Type B pancreatic cell (in vitro differentiated cells): Measurements from ENCODE around the gene GET3. TPM values are rescaled to one million over a fixed set of nuclear protein-coding genes. Genes with fewer than 3 reads are reported as not detected.
A peak's percentile ranks its signal among the peaks of the same experiment; 100 is the strongest.
"Not testable (repeated sequence)": the region's sequence is repeated elsewhere in the genome, so short reads cannot be mapped to it uniquely, and the experiment has no call there.

ENCODE experiments used
- DNase-seq: peaks from one replicate; pipeline ENCODE4 v3.0.0; 2021; ENCODE audit warnings: mixed read lengths; ENCODE audit not compliant: unreplicated experiment; ENCODE audit errors: extremely low spot score
- H3K27ac Mint-ChIP-seq: 2 replicates; pipeline ENCODE4 v1.8.0; 2021; ENCODE audit warnings: mild to moderate bottlenecking, mixed read lengths
- H3K27me3 Mint-ChIP-seq: 2 replicates; pipeline ENCODE4 v1.8.0; 2021; ENCODE audit warnings: mixed read lengths
- H3K36me3 Mint-ChIP-seq: 2 replicates; pipeline ENCODE4 v1.8.0; 2021; ENCODE audit warnings: mixed read lengths
- H3K4me1 Mint-ChIP-seq: one replicate; pipeline ENCODE4 v1.8.0; 2021; ENCODE audit warnings: mixed read lengths; ENCODE audit not compliant: unreplicated experiment
- H3K4me3 Mint-ChIP-seq: 2 replicates; pipeline ENCODE4 v1.8.0; 2021; ENCODE audit warnings: mild to moderate bottlenecking, mixed read lengths
- H3K9me3 Mint-ChIP-seq: 2 replicates; pipeline ENCODE4 v1.8.0; 2021; ENCODE audit warnings: mixed read lengths
- total RNA-seq: library from RNA; stranded (reverse); gene quantifications from 2 replicates; pipeline ENCODE4 v1.2.1, GENCODE V29; 2021; ENCODE audit warnings: low replicate concordance
- TF ChIP-seq, protein P1 (sequence below): fragments of 200-600 bp; sonication (generic); conservative IDR thresholded peaks from 2 replicates; pipeline ENCODE4 v1.5.0; 2021; ENCODE audit warnings: antibody characterized with exemption, mild to moderate bottlenecking

Gene GET3
- total RNA-seq, 1 donor from 2014 or later: 59.6 TPM

DNA sequence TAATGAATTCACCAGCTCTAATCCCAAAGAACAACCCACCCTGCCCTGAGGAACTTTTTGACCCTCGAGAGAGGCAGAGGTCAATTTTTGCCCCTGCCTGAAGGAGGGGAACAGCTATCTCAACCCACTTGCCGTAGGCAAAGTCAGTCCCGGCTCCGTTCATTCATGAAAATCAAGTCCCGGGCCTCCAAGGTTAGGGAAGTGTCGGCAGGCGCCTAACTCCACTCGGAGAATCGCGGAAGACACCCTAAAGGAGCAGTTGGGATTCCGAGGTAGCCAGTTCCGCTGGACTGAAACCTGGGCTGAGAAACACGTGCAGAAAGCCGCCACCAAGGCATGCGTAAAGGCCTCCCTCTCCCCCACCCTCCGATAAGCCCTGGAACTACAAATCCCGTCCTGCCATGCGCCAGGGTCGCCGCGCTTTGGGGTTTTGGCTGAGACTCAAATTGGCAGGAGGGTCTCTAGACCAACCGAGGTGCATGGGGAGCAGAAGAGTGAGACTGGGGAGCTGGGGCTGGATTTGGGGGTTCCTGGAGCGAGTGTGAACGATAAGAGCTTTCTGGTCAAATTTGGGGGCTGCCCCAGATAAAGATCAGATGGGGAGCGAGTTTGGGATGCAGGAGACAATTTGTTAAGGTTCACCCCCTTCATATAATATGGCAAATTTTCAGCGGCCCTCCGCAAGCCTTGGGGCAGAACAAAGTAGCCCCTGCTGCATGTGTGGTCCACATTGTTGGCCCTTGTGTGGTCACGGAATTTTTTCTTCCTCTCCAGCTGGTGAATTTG, 13.5 kb upstream of the GET3 start, which contains the start of gene TNPO2:
TSS of gene TNPO2 (minus strand) at position 292 of the 786 bp plus-strand sequence. CDS start 2,955 bp downstream, outside the sequence.
- Mint-ChIP-seq H3K9me3 (no peaks in the 10 kb centered on the region), H3K4me3 (peak within 1 kb of the TSS; percentile 96), H3K36me3 (peaks cover 7% of the 10 kb centered on the region), H3K4me1 (peaks cover 23% of the 10 kb centered on the region), H3K27me3 (no peaks in the 10 kb centered on the region), H3K27ac (peak within 1 kb of the TSS; percentile 95)
- TF ChIP-seq, protein P1, sequence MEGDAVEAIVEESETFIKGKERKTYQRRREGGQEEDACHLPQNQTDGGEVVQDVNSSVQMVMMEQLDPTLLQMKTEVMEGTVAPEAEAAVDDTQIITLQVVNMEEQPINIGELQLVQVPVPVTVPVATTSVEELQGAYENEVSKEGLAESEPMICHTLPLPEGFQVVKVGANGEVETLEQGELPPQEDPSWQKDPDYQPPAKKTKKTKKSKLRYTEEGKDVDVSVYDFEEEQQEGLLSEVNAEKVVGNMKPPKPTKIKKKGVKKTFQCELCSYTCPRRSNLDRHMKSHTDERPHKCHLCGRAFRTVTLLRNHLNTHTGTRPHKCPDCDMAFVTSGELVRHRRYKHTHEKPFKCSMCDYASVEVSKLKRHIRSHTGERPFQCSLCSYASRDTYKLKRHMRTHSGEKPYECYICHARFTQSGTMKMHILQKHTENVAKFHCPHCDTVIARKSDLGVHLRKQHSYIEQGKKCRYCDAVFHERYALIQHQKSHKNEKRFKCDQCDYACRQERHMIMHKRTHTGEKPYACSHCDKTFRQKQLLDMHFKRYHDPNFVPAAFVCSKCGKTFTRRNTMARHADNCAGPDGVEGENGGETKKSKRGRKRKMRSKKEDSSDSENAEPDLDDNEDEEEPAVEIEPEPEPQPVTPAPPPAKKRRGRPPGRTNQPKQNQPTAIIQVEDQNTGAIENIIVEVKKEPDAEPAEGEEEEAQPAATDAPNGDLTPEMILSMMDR: no peak
- peak; percentile 83 for DNase-seq

DNA sequence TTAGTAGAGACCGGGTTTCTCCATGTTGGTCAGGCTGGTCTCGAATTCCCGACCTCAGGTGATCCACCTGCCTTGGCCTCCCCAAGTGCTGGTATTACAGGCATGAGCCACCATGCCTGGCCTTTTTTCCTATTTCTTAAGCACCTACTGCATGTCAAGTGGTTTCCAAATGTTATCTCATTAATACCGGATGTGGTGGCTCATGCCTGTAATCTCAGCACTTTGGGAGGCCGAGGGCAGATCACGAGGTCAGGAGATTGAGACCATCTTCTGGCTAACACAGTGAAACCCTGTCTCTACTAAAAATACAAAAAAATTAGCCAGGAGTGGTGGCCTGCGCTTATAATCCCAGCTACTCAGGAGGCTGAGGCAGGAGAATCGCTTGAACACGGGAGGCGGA, 11.7 kb upstream of the GET3 start:
- not testable (repeated sequence) for H3K27ac Mint-ChIP-seq, DNase-seq, H3K27me3 Mint-ChIP-seq, H3K9me3 Mint-ChIP-seq
- peaks cover 15% of the 10 kb centered on the region for H3K36me3 Mint-ChIP-seq
- peaks cover 20% of the 10 kb centered on the region for H3K4me1 Mint-ChIP-seq
- H3K4me3 Mint-ChIP-seq: peak overlapping the region; percentile 31

DNA sequence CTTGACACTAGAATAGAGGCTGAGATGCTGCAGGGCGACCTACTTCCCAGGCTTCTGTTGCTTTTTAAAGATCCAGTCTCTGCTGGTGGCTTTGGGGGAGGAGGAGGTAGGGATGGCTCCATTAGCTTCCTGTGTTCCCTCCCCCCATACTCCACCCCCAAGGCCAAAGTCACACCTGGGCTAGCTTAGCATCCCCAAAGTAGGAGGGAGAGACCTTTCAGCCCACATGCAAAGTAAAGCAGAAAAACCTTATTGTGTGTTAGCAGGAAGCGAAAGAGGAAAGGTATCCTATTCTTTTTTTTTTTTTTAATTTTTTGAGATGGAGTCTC, 10.3 kb upstream of the GET3 start:
- DNase-seq: no peak
- peaks cover 12% of the 10 kb centered on the region for H3K4me1 Mint-ChIP-seq
- H3K27ac Mint-ChIP-seq: peak overlapping the region; percentile 33
- H3K9me3 Mint-ChIP-seq: no peaks in the 10 kb centered on the region
- no peaks in the 10 kb centered on the region for H3K27me3 Mint-ChIP-seq
- H3K36me3 Mint-ChIP-seq: peaks cover 12% of the 10 kb centered on the region
- no peak overlapping the region for H3K4me3 Mint-ChIP-seq
- TF ChIP-seq, protein P1: no peak

DNA sequence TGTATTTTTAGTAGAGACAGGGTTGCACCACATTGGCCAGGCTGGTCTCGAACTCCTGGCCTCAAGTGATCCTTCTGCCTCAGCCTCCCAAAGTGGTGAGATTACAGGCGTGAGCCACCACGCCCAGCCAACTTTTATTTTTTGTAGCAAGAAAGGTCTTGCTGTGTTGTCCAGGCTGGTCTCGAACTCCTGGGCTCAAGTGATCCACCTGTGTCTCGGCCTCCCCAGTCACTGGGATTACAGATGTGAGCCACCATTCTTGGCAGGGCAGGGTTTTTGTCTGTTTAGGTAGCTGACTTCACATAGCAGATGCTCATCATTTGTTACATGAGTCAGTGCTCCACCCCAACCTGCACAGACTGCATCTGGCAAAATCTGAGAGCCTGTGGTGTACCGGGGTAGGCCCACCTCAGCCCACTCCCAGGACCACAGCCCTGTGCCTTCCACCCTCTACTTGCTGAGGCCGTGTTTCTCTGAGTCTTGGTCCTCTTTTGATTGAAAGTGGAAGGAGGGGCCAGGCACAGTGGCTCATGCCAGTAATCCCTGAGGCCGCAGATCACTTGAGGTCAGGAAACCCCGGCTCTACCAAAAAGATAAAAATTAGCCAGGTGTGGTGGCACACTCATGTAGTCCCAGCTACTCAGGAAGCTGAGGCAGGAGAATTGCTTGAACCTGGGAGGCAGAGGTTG, 9.4 kb upstream of the GET3 start:
- TF ChIP-seq, protein P1: no peak
- no peak overlapping the region for H3K4me3 Mint-ChIP-seq
- no peak overlapping the region for H3K27ac Mint-ChIP-seq
- no peaks in the 10 kb centered on the region for H3K9me3 Mint-ChIP-seq
- H3K36me3 Mint-ChIP-seq: peaks cover 12% of the 10 kb centered on the region
- DNase-seq: no peak
- no peaks in the 10 kb centered on the region for H3K27me3 Mint-ChIP-seq
- H3K4me1 Mint-ChIP-seq: peaks cover 14% of the 10 kb centered on the region

DNA sequence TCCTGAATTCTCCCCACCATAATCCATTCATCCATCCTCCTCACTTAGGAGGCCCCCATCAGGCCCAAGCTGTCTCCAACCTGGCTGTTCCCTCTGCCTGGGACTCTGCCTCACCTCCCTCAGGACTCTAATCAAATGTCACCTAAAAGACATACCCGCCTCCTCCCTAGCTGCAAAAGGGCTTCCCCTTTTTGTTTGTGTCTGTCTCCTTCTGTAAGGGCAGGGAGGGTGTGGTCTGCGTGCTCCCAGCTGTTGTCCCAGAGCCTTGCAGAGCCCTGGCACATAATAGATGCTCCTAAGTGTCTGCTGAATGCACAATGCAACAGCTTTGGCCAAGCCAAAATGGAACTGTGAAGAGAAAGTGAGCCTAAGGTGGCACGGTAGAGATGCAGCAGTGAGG, 7.2 kb upstream of the GET3 start:
- DNase-seq: no peak
- peaks cover 16% of the 10 kb centered on the region for H3K4me1 Mint-ChIP-seq
- TF ChIP-seq, protein P1: no peak
- no peaks in the 10 kb centered on the region for H3K9me3 Mint-ChIP-seq
- H3K4me3 Mint-ChIP-seq: peak overlapping the region; percentile 38
- H3K27ac Mint-ChIP-seq: no peak overlapping the region
- H3K27me3 Mint-ChIP-seq: no peaks in the 10 kb centered on the region
- H3K36me3 Mint-ChIP-seq: peaks cover 15% of the 10 kb centered on the region

DNA sequence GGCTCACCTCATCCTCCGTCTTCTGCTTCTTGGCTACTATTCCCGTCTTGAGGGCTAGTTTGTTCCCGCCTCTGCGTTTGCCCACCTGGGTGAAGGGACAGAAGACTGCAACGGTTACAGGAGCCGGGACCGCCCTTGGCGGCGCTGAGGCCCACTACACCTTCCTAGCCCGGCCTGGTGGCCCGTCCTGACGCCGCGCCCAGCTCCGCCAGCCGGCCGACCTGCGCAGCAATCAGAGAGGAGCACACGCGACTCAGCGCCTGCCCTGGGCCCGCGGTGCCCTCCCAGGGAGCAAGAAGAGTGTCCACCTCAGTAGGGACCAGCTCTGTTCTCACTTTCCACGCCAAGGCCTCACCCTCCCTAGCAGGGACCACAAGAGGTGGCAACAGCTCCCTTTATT, 6.0 kb upstream of the GET3 start:
- no peak overlapping the region for H3K4me3 Mint-ChIP-seq

More for the DNA sequence above, 6.0 kb upstream of the GET3 start:
- Mint-ChIP-seq H3K36me3 (peaks cover 15% of the 10 kb centered on the region), H3K4me1 (peaks cover 15% of the 10 kb centered on the region), H3K9me3 (no peaks in the 10 kb centered on the region), H3K27ac (no peak overlapping the region), H3K27me3 (no peaks in the 10 kb centered on the region)
- DNase-seq: no peak
- TF ChIP-seq, protein P1: no peak
